ENCODE data around the gene PPT1.

The PPT1 gene

DNA sequence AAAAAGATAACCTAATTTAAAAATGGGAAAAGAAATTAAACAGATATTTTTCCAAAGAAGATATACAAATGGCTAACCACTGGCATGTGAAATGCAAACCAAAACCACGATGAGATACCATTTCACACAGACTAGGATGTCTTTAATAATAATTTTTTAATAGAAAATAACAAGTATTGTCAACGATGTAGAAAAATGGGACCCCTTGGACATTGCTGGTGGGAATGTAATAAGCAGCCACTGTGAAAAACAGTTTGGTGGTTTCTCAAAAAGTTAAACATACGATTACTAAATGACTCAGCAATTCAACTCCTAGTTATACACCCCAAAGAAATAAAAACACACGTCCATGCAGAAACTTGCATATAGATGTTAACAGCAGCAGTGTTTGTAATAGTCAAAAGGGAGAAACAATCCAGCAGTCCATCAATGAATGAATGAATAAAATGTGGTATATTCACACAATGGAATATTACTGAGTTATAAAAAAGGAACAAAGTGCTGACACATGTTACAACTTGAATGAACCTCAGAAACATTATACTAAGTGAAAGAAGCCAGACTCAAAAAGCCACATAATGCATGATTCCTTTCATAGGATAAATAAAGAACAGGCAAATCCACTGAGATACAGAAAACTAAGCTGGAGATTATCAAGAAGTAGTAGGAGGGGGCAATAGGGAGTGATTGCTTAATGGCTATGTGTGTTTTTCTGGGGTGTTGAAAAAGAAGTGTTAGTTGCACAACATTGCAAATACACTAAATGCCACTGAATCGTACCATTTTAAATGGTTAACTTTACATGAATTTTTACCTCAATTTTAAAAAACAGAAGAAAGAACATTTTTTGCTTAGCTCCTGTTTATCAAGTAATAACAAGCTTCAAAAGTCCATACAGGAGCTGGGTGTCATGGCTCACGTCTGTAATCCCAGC, 4.1 kb downstream of the PPT1 start:
- no peak for DNase-seq (ENCODE audit: low read depth)

DNA sequence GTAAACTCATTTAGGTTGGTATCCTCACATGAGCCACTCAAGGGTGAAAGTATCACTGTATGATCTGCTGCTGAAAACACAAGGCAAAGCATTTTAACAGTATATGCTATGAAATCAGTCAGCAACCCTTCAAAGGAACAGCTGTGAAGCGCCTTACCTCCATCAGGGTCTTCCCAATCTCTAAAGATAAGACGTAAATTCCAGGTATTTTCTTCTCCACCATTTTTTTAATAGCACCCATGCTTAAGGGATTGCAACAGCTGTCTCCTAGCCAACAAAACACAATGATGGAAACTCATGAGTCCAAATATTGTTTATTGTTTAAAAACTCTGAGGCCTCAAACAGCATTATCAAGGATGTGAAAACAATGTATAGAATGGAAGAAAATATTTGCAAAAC, 4.8 kb downstream of the PPT1 start:
- DNase-seq (ENCODE audit: low read depth), result no peak

DNA sequence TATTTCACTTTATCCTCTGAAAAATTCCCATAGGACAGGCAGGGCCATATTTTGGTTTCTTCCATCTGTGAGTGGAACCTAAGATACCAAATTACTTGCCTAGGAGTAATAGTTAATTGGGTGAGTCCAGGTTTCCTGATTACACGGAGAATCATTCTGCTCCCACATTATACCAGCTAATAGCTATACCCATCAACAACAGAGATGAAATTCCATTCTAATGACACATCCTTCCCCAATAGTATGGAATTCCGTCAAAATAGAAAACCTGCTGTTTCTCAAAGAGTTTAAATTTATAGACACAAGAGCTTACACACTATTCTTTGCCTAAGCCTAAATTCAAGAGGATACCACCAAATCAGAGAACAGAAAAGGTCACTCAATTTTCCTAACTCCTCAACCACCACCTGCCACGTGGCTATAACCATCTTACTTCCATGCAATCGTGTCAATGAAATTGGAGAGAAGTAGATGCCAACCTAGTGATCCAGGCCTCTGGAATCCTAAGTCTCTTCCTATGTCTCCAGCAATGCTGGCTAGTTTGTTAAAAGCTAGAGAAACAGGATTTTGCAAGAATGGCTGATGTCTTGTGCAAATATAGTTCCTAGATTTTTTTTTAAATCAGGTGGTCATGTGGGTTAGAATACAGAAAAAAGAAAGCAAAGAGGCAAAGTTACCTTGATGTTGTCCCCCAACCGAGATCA, 6.2 kb downstream of the PPT1 start:
- no peak for DNase-seq (ENCODE audit: low read depth)

DNA sequence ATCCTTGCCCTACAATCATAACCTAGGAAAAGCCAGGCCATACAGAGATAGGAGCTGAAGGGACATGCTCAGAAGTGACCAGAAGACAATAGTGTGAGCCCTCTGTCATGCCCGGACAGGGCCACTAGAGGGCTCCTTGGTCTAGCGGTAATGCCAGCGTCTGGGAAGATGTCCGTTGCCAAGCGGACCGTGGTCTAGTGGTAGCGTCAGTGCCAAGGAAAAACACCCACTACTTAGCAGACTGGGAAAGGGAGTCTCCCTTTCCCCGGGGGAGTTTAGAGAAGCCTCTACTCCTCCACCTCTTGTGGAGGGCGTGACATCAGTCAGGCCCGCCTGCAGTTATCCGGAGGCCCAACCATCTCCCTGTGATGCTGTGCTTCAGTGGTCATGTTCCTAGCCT, 12.3 kb downstream of the PPT1 start:
- DNase-seq (ENCODE audit: low read depth), result peak; percentile 28

DNA sequence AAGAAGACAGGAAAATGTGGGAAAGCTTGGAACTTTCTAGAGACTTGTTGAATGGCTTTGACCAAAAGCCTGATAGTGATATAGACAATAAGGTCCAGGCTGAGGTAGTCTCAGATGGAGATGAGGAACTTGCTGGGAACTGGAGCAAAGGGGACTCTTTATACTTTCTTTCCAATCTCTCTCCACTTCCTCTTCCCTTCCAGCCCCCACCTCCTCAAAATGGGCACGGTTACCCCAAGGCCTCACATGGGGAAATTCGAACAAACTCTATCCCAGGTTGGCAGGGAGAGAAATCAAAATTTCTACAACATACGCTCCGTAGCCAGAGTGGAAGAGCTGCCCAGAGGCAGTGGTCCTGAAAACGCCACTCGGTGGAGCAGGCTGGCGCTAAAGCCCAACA, 15.2 kb downstream of the PPT1 start:
- no peak for DNase-seq (ENCODE audit: low read depth)

DNA sequence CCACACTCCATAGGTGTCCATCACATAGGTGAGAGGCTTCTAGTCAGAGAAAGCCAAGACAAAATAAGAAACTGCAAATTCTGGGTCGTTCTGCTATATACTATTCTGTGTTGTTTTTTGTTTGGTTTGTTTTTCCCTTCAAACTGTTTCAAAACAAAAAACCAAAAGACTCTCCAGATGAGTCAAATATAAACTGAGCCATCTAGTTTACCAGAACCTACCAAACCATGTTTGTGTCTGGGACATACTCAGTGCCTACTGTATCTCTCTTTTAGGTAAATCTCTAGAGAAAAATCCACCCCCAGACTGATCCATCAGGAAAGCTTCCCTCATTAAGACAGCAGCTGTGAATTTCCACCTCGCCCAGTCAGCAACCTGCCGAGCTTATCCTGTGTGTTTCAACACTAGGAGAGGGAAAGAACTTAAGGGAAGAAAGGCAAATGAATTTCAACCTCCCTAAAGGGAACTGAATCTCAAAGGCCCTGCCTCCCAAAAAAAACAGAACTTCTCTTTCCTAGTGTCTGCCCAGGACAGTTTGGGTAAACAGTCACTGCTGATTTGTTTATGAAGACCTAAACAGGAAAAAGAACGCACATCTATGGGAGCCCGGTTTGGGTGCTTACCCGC, 17.2 kb downstream of the PPT1 start:
- DNase-seq (ENCODE audit: low read depth), result no peak

DNA sequence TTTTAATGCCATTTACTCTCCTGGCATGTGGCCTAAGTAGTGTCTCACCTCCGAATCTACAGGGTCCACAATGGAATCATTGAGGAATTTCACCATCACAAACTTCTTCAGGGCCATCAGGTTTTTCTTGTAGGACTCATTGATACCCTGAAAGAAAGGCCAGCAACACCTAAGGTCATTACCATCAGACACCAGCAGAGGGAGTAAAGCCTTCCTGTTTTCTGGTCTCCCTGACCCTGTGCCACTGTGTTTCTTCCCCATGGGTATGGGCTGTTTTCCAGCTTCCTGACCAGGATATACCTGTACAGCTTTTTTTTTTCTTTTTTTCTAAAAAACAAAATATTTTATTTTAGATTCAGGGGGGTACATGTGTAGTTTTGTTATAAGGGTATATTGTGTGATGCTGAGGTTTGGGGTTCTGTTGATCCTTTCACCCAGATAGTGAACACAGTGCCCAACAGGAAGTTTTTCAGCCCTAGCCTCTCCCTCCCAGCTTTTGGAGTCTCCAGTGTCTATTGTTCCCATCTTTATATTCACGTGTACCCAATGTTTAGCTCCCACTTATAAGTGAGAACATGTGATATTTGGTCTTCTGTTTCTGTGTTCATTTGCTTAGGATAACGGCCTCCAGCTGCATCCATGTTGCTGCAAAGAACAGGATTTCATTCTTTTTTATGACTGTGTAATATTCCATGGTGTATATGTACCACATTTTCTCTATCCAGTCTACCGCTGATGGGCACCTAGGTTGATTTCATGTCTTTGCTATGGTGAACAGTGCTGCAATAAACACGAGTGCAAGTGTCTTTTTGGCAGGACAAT, 18.3 kb downstream of the PPT1 start:
- no peak for DNase-seq (ENCODE audit: low read depth)

DNA sequence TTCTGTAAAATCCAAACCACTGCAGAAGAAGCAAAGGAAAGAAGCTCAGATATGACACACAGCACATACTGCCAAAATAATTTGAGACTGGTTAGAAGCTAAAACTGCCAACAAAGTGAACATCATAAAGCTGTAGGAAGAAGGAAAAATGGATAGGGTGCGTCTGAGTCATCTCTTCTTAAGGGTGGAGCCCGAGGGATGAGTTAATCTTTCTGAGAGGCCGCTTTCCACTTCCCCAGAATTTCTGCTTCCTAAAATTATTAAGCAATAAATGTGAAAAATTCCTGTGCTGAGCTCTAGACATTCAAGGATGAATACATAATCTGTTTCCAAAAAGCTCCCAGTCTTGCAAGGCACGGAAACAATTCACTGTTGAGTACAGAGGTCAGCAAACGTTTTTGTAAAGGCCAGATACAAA, 20.1 kb downstream of the PPT1 start:
- no peak for DNase-seq (ENCODE audit: low read depth)

DNA sequence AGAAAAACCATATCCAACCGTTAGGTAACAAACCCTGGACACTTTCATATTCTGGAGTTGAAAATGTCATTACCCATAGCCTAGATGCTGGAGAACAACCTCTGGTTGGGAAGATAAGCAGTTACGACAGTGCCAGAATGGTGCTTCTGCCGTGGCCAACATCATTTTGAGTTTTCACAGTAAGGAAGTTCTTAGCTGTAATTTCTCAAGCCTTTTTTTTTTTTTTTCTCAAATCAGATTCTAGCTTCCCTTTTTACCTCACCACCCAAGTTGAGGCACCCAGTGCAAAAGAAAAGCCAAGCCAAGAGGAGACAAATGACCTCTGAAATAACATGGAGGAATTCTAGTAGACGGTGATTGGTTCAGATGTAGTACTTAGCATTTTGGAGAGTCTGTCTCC, 21.8 kb downstream of the PPT1 start:
- no peak for DNase-seq (ENCODE audit: low read depth)

DNA sequence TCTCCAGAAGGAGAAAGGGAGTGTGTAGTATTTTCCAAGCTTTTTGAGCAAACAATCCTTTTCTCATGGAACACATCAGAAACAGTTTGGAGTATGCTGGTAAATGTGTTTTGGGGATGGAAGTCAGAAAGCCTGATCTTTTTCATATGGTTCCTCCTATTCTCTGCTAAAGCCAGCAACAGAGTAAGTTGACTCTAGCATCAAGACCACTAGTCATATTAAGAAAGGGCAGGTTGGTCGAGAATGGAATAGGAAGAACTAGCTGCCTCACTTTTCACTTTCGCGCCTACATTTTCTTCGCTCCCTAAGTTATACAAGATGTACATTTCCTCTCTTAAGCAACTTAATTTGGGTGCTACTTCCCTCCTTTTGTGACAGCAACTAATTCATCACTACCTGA, 24.0 kb downstream of the PPT1 start:
- DNase-seq (ENCODE audit: low read depth), result no peak

DNA sequence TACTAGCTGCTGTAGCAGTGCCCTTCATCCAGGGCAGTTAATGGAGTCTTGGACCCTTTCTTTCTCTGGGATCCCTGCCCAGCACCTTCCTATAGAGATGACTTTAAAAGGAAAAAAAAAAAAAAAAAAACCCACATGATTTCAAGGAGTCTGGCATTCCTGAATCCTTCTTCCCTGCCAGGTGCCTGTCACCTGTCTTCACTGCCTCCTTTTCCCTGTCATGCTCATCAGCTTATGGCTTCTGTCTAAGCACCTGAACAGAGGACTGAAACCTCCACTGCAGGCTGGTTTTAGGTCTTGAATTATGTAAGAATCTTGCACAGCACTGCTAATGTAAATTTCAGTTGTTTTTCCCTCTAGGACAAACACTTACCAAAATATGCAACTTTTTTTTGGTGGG, 24.9 kb downstream of the PPT1 start:
- no peak for DNase-seq (ENCODE audit: low read depth)

DNA sequence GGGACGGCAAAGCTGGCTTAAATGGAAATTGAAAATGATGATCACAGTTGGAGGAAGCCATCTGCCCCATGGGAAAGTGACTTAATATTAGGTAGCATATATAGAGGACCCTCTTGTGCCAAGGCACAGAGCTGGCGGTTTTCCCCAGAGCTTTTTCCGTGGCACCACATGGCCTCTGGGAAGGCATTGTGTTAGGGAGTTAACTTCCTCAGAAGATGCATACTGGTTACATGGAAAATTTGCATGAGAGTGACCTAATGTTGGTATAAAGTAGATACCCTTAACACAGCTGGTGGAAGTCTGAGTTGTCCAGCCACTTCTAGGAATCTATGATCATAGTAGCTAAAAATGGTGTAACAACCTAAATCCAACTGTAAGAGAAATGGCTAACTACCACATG, 29.2 kb downstream of the PPT1 start:
- DNase-seq (ENCODE audit: low read depth), result no peak

DNA sequence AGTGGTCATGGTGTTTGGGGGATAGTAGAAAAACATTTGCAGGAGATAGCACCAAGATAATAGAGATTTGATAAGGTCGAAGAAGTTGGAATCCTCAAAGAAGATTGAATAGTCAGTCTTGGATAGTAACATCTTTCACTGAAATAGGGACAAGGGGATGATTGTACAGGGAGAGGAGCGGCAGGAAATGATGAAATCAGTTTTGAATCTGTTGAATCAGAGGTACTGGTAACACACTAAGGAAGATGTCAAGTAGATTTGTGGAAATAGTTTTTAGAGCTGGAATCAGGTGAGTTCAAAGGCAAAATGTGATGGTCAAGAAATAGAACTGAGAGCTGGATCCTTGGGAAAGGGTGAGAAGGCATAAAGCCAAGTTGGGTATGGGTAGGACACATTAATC, 30.0 kb downstream of the PPT1 start:
- DNase-seq (ENCODE audit: low read depth), result no peak

DNA sequence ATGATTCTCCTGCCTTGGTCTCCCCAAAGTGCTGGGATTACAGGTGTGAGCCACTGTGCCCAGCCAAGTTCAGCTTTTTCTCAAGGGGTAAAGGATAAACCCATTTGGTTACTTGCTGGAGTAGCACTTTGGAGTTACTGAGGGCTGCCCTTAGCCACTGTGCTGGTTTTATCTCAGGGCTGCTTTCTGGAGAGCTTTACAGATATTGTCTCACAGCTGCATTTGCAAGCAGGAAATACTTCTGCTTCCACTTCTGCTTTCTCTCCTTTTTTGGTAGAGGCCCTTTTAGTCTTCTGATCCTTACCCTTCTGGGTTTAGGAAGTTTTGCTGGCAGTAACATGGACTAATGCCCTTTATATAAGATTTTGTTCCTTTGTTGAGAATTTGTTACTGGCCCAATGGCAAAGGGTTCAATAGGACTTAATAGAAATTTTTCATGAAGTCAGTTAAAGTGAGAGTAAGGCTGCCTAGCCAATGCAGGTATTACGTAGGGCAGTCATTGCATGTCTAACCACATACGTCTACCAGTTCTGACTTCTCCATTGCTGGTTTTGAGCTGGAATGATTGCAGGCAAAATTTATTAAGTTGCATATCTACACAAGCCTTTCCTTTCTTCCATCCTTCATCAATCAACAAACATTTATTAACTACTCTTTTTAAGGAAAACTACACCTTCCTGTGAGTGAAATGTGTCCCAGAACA, 32.1 kb downstream of the PPT1 start:
- no peak for DNase-seq (ENCODE audit: low read depth)

DNA sequence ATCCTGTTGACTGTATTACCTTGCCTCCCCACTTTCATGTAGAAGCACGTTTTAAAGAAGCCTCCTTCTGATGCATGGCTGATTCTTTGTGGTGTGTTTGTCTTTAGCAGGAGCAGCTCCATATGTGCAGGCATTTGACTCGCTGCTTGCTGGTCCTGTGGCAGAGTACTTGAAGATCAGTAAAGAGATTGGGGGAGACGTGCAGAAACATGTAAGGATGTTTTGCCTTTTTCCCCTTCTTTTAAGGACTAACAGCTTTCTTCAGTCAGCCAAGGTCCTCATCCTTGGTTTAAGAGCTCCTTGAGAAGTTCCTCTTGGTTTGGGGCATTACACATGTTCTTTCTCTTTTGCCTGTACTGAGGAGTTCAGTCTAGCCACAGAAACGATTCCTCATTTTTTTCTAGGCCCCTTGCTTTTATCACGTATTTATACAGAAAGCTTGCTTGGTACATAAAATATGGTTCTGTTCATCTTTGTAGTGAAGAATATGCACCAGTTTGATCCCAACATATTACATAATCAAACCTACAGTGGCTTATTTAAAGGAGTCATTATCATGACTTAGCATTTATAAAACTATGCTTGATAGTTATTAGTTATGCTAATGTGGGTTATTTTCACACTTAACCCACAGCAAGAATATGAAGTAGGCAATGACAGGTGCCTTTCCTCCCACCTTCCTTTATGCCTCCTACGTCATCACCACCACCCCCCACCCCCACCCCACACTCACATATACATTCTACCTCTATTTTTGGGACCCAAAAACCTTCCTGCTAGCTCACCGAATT, 36.9 kb downstream of the PPT1 start:
- DNase-seq (ENCODE audit: low read depth), result no peak

DNA sequence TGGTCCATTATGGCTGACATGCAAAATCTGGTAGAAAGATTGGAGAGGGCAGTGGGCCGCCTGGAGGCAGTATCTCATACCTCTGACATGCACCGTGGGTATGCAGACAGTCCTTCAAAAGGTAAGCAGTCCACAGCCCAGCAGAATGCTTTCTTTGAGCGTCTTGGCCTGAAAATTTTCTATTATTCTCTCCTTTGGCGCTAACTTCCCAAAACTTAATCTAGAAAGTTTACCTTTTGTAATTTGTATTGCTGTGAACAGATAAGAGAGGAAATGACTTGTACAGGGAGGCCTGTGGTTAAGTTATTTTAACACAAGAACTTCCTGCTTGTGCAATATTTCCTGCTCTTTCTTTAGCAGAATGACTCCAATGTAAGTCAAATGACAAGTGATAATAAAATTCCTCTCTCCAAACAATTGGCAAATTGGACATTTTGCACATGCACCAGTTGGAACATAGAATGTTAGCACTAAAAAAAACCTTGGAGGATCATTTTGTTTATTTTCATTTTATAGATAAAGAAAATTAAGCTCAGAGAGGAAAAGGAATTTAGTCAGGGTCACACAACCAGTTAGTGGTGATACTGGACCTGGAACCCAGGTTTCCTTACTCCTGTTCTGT, 37.6 kb downstream of the PPT1 start:
- DNase-seq (ENCODE audit: low read depth), result no peak

DNA sequence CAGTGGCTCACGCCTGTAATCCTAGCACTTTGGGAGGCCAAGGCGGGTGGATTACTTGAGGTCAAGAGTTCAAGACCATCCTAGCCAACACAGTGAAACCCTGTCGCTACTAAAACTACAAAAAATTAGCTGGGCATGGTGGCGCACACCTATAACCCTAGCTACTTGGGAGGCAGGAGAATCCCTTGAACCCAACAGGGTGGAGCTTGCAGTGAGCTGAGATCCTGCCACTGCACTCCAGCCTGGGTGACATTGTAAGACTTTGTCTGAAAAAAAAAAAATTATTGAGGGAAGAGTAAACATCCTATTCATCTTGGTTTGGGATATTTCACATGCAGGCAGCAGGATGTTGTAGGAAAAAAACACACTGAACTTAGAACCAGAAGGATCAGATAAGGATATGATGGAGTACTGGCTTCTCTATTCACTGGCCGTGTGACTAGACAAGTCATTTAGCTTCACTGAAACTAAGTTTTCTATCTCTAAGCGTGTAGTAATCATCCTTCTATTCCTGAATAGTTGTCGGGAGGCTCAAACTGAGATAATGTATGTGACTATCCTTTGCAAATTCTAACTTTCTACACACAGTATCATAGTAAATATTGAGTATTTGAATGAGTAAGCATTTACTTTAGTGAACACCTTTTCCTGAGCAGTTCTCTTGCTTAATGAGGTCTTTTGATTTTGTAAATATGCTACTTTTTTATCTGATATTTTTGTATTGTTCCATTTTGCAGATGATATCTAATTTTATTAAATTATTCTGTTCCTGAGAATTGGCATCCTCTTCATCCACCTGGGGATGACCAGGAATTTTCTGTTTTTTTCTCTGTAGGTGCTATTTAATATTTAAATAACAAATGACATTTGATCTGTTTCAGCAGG, 38.4 kb downstream of the PPT1 start:
- no peak for DNase-seq (ENCODE audit: low read depth)

DNA sequence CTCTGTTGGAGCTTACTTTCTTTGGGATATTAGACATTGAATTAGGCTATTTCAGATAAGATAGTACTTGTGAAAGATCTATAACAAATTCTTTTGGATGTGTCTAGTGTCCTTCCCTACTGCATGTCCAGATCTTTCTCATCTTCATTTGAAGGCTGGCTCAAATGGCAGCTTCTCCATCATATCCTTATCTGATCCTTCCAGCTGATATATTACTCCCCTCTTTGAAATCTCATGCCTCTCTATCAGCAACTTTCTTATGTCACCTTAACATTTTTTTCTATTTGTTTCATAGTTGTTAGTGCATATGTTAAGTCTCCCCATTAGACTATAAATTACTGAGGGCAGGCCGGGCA, 39.0 kb downstream of the PPT1 start:
- DNase-seq (ENCODE audit: low read depth), result no peak

DNA sequence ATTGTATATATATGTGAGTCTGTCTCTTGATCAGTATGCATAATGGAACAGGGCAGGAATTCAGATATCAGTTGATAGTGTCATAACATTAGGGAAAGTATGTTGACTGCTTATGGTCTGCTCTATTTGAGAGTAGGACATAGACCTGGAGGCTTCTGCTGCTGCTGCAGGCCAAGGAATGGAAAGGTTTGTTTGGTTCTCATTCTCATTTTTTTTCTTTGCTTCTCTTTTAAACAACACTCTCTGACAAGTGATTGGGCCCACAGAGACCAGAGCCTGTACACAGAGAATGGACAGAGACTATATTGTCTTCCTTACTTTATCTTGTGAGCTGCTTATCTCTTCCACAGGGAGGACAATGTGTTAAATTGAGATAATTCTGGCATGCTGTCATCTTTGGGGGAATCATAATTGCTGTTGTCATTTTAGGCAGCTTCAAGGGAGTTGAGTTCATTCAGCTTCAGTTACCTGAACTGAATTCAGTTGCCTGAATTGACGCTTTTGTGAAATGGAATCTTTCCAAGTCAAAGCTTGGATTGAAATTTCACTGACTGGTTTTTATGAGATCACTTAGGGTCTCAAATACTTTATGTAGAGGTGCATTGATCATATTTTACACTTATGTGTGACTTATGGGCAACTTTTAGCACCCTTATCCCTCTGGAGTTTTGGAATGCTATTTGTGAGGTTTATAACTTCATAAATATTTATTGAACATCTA, 39.6 kb downstream of the PPT1 start:
- no peak for DNase-seq (ENCODE audit: low read depth)

Measured in stimulated activated CD8-positive, alpha-beta memory T cell treated with anti-CD3 and anti-CD28 coated beads, Interleukin-4, amount 100 ng/mL, for 24 hours (primary cell).